ENCODE data around the gene DHRS4. TPM values are rescaled to one million over a fixed set of nuclear protein-coding genes. Genes with fewer than 3 reads are reported as not detected.

The DHRS4 gene
- total RNA-seq, 1 donor from 2014 or later: 9.8 TPM

DNA sequence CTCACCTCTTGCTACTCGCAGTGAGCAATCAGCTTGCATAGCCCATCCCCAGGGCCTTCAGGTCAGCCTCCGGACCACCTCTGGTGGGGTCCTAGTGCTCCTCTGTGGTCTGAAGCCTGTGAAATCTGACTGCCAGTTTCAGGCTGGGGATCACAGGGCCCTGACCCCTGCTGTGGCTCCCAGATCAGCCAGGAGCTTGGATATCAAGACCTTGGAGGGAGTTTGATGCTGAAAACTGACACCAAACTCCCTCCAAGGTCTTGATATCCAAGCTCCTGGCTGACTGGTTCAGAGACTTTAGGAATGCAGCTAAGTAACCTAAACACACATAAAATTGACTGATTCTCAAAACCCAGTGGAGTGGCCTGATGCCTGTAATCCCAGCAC is 19.8 kb upstream of the DHRS4 start:
- TF ChIP-seq, protein P1, sequence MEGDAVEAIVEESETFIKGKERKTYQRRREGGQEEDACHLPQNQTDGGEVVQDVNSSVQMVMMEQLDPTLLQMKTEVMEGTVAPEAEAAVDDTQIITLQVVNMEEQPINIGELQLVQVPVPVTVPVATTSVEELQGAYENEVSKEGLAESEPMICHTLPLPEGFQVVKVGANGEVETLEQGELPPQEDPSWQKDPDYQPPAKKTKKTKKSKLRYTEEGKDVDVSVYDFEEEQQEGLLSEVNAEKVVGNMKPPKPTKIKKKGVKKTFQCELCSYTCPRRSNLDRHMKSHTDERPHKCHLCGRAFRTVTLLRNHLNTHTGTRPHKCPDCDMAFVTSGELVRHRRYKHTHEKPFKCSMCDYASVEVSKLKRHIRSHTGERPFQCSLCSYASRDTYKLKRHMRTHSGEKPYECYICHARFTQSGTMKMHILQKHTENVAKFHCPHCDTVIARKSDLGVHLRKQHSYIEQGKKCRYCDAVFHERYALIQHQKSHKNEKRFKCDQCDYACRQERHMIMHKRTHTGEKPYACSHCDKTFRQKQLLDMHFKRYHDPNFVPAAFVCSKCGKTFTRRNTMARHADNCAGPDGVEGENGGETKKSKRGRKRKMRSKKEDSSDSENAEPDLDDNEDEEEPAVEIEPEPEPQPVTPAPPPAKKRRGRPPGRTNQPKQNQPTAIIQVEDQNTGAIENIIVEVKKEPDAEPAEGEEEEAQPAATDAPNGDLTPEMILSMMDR (IDR thresholded peaks at IDR 0.05): no peak
- no peaks in the 10 kb centered on the region for H3K36me3 ChIP-seq
- H3K27me3 ChIP-seq: no peaks in the 10 kb centered on the region
- no peak overlapping the region for H3K4me3 ChIP-seq
- H3K4me1 ChIP-seq: peaks cover 5 to 11% of the 10 kb centered on the region in 2 donors
- H3K27ac ChIP-seq: no peak overlapping the region
- DNase-seq (ENCODE audit: low spot score in 2 of 2): no peak
- intact Hi-C loops (cut with DNase I): loop anchor here (10.0 kb wide), 1 partner anchor 299 kb away; the partner anchor contains the start of gene DHRS2
- H3K9me3 ChIP-seq: no peaks in the 10 kb centered on the region

DNA sequence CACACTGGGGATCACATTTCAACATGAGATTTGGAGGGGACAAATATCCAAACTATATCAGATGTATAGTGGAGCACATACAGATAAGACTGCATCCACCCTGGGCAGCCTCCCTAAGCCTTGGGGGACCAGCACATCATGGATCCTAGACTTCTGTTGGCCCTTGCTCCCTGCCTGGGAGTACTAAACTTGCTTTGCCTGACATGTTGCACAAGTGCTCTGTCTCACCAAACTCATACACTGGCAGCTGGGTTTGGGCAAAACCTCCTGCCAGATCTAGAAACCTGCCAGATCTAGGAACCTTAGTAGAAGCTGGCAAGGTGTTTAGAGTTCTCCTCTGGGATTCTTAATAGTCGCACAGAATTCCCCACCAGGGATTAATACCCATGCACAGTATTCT is 18.4 kb upstream of the DHRS4 start:
- intact Hi-C loops (cut with DNase I): loop anchor here (10.0 kb wide), 1 partner anchor 300 kb away; the partner anchor contains the start of gene DHRS2
- no peaks in the 10 kb centered on the region for H3K27me3 ChIP-seq
- peaks cover 0 to 8% of the 10 kb centered on the region in 2 donors for H3K36me3 ChIP-seq
- H3K27ac ChIP-seq: no peak overlapping the region
- H3K4me1 ChIP-seq: peaks cover 5% of the 10 kb centered on the region in 2 donors
- TF ChIP-seq, protein P1 (IDR thresholded peaks at IDR 0.05): no peak
- DNase-seq (ENCODE audit: low spot score in 2 of 2): no peak
- no peaks in the 10 kb centered on the region for H3K9me3 ChIP-seq
- H3K4me3 ChIP-seq: no peak overlapping the region

DNA sequence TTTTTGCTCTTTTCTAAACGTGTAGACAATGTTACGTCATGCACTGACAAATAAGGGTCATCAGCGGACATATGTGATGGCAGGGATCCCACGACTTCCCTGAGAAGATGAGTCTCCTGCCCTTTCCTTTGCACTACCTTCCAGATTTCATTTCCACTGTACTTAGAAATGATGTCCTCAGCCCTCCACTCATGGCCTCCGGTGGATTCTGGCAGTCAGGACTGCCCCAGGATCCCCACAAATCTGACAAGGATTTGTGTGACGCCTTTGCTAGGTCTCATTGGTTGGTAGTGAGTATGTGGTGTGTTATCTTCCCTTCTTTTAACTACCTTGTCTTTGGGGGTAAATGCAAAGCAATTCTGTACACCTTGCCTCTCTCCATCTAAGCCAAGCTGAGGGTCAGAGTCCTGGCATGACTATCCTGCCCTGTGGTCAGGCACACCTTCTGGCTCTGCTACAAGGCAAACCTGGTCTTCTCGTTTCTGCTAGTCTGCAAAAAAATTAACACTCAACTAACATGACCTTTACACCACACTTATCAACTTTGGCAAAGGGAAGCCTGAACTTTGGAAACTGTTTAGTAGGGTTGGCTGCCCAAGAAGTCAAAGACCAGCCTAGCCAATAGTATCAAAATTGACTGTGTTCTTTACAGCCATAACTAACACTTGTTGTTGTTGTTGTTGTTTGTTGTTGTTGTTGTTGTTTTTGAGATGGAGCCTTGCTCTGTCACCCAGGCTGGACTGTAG is 17.3 kb upstream of the DHRS4 start:
- no peaks in the 10 kb centered on the region for H3K27me3 ChIP-seq
- DNase-seq (ENCODE audit: low spot score in 2 of 2): no peak

DNA sequence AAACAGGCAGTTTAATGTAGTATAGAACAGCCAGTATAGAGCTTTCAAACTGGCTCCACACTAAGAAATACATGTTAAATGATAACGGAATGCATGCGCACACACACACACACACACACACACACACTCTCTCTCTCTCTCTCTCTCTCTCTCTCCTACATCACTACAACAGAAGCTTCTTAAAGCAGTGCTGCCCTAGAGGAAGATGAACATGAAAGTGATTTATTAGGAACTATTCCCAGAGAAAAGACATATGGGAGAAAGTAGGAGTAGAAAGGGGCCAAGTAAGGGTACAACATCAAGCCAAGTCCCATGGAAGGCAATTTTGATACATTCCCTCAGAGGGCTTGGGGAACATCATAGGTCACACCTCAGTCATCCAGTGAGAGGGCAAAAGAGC is 16.4 kb upstream of the DHRS4 start:
- Histone ChIP-seq H3K36me3 (peaks cover 0 to 18% of the 10 kb centered on the region in 2 donors), H3K4me3 (no peak overlapping the region), H3K9me3 (no peaks in the 10 kb centered on the region), H3K27me3 (no peaks in the 10 kb centered on the region), H3K27ac (no peak overlapping the region), H3K4me1 (no peaks in the 10 kb centered on the region)
- no peak for DNase-seq (ENCODE audit: low spot score in 2 of 2)
- intact Hi-C loops (cut with DNase I): loop anchor here (10.0 kb wide), 1 partner anchor 302 kb away; the partner anchor contains the start of gene DHRS2
- TF ChIP-seq, protein P1 (IDR thresholded peaks at IDR 0.05): no peak

More for the DNA sequence above, 17.3 kb upstream of the DHRS4 start:
- Histone ChIP-seq H3K4me3 (no peak overlapping the region), H3K36me3 (peaks cover 0 to 18% of the 10 kb centered on the region in 2 donors), H3K4me1 (no peaks in the 10 kb centered on the region), H3K9me3 (no peaks in the 10 kb centered on the region), H3K27ac (no peak overlapping the region)
- TF ChIP-seq, protein P1 (IDR thresholded peaks at IDR 0.05): no peak
- intact Hi-C loops (cut with DNase I): loop anchor here (10.0 kb wide), 1 partner anchor 301 kb away; the partner anchor contains the start of gene DHRS2

DNA sequence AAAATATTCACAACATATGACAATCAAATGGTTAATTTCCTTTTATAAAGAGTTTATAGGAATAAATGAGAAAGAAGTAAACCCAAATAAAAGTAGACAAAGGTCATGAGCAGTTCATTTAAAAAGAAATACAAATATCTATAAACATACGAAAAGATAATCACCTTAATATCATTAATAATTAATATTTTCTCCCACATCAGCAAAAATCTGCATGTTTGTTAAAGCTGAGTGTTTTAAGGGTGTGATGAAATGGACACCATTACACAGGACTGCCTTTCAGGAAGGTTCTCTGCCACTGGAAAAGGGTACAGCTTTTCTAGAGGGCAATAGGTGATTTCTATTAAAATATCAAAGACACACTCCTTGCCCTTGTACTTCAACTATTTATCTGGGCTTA is 14.7 kb upstream of the DHRS4 start:
- Histone ChIP-seq H3K27ac (no peak overlapping the region), H3K4me1 (no peaks in the 10 kb centered on the region), H3K27me3 (no peaks in the 10 kb centered on the region), H3K36me3 (peaks cover 0 to 18% of the 10 kb centered on the region in 2 donors), H3K9me3 (no peaks in the 10 kb centered on the region), H3K4me3 (no peak overlapping the region)
- TF ChIP-seq, protein P1 (IDR thresholded peaks at IDR 0.05): no peak
- intact Hi-C loops (cut with DNase I): loop anchor here (10.0 kb wide), 1 partner anchor 304 kb away; the partner anchor contains the start of gene DHRS2
- DNase-seq (ENCODE audit: low spot score in 2 of 2): no peak

All from ascending aorta (tissue), 2 donors.